Embryonic facial prominence (tissue), 1 donor: ENCODE data around the gene GPC1.

ENCODE experiments used
- DNase-seq: peaks from one replicate; pipeline ENCODE4 v3.0.0-alpha.2; 2016; ENCODE audit errors: extremely low spot score

The GPC1 gene

GRCh38 chr2:240431271-240431660 is 4.2 kb upstream of the GPC1 start:
- DNase-seq: no peak

GRCh38 chr2:240431661-240432424 is 3.6 kb upstream of the GPC1 start:
- no peak for DNase-seq

- no peak for DNase-seq
These were observed 3.0 kb upstream of the GPC1 start for GRCh38 chr2:240432430-240432819.

- DNase-seq: no peak
These were observed 2.4 kb upstream of the GPC1 start for GRCh38 chr2:240432820-240433801.

GRCh38 chr2:240433973-240434727 is 1.3 kb upstream of the GPC1 start:
- DNase-seq: no peak

- DNase-seq: peak; percentile 80
These were observed 571 bp upstream of the GPC1 start for GRCh38 chr2:240434728-240435456.

GRCh38 chr2:240435948-240436682 is 652 bp downstream of the GPC1 start:
- DNase-seq: no peak

GRCh38 chr2:240436683-240437550 is 1.5 kb downstream of the GPC1 start:
- no peak for DNase-seq

- no peak for DNase-seq
These were observed 2.0 kb downstream of the GPC1 start for GRCh38 chr2:240437551-240437860.

- DNase-seq: no peak
These were observed 2.7 kb downstream of the GPC1 start for GRCh38 chr2:240437861-240438809.

GRCh38 chr2:240438810-240439697 is 3.6 kb downstream of the GPC1 start:
- no peak for DNase-seq

GRCh38 chr2:240439698-240440151 is 4.3 kb downstream of the GPC1 start:
- DNase-seq: no peak

GRCh38 chr2:240440251-240440650 is 4.8 kb downstream of the GPC1 start:
- DNase-seq: no peak

- no peak for DNase-seq
These were observed 5.3 kb downstream of the GPC1 start for GRCh38 chr2:240440704-240441320.

GRCh38 chr2:240441326-240441992 is 6.0 kb downstream of the GPC1 start:
- DNase-seq: no peak

GRCh38 chr2:240441993-240442411 is 6.5 kb downstream of the GPC1 start:
- no peak for DNase-seq
